NB4 (cell line): ENCODE measurements around the gene TMEM247.

ENCODE experiments used
- DNase-seq: peaks from one replicate; pipeline ENCODE4 v3.0.0; 2010; ENCODE audit warnings: low read depth
- H3K4me3 ChIP-seq: one replicate; pipeline ENCODE4 v1.5.1; 2011; ENCODE audit warnings: mild to moderate bottlenecking, low read depth, low read length, moderate library complexity
- MYC ChIP-seq: IDR thresholded peaks from 2 replicates; pipeline ENCODE4 v1.6.1; 2011; ENCODE audit warnings: low read depth, low read length
- POLR2A ChIP-seq: IDR thresholded peaks from 2 replicates; pipeline ENCODE4 v1.6.1; 2011; ENCODE audit warnings: mild to moderate bottlenecking; ENCODE audit not compliant: insufficient read length; ENCODE audit errors: extremely low read depth
- TF ChIP-seq, protein P1 (sequence below): IDR thresholded peaks from one replicate; pipeline ENCODE4 v1.5.1; 2012; ENCODE audit warnings: low read depth, low read length
- TF ChIP-seq, protein P2 (sequence below): IDR thresholded peaks from 2 replicates; pipeline ENCODE4 v1.6.1; 2011; ENCODE audit warnings: low read depth, low read length

Gene TMEM247

DNA sequence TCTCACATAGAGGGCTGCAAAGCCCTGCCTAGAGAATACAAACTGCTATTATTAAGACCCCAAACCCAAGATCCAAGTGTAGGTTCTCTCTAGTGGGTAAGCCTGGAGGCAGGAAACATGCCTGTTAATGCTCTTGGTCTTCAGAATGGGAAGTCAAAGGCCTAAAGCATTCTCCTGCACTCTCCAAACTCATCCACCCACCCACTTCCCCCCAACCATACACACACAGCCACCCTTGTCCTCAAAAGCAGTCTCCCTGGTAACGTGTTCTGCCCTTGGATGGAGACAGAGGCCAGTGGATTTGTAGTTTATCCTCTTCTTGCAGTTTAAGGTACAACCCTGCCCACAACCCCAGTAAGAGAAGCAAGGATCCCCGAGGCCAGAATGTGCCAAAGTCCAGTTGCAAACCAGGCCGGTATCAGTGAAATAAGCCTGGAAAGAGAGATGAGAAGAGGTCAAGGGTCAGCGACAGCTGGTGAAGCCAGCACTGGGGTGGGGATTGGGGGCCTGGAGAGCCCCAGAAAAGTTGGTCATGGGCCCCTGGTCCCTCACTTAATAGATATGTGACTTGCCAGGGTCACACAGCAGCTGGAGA is 23.0 kb downstream of the TMEM247 start:
- H3K4me3 ChIP-seq, result no peak overlapping the region
- no peak for DNase-seq
- TF ChIP-seq POLR2A (no peak), MYC (no peak)
- TF ChIP-seq, protein P1, sequence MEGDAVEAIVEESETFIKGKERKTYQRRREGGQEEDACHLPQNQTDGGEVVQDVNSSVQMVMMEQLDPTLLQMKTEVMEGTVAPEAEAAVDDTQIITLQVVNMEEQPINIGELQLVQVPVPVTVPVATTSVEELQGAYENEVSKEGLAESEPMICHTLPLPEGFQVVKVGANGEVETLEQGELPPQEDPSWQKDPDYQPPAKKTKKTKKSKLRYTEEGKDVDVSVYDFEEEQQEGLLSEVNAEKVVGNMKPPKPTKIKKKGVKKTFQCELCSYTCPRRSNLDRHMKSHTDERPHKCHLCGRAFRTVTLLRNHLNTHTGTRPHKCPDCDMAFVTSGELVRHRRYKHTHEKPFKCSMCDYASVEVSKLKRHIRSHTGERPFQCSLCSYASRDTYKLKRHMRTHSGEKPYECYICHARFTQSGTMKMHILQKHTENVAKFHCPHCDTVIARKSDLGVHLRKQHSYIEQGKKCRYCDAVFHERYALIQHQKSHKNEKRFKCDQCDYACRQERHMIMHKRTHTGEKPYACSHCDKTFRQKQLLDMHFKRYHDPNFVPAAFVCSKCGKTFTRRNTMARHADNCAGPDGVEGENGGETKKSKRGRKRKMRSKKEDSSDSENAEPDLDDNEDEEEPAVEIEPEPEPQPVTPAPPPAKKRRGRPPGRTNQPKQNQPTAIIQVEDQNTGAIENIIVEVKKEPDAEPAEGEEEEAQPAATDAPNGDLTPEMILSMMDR, result no peak
- TF ChIP-seq, protein P2, sequence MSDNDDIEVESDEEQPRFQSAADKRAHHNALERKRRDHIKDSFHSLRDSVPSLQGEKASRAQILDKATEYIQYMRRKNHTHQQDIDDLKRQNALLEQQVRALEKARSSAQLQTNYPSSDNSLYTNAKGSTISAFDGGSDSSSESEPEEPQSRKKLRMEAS, result no peak

DNA sequence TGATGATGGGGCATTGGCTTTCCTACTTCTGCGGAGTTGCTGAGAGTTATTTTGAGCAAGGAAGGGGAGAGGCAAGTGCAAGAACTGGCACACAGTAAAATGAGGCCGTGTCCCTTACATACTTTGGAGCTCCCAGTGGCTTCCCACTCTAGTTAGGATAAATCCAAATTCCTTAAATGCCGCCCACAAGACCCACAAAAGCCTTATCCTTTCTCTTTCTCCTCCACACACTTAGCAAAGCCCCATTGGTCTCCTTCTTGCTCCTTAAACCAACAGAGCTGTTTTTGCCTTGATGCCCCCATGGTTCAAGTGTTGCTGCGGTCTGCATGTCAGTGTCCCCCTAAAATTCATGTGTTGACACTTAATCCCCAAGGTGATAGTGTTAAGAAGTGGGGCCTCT is 24.3 kb downstream of the TMEM247 start:
- no peak for DNase-seq
- H3K4me3 ChIP-seq, result no peak overlapping the region
- TF ChIP-seq, protein P2, result no peak
- no peak for TF ChIP-seq POLR2A
- TF ChIP-seq, protein P1, result no peak

DNA sequence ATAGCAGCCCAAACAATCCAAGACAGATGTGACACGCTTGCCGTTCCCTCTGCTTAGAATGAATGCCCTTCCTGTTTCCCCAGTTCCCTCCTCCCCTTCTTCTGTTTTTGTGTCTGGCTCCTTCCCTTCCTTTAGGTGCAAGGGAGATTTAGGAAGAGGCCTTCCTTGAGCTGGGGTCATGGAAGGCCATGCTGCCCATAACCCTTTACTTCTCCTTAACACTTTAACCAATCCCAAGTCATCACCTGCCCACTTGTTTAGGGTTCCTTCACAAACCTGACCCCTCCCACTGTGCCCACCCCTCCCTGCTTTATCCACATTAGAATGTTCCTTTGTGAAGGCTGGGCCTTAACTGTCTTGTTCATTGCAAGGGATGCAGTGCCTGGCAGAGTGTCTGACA is 24.9 kb downstream of the TMEM247 start:
- DNase-seq, result no peak
- TF ChIP-seq, protein P1, result no peak
- TF ChIP-seq MYC, result no peak
- no peak for TF ChIP-seq POLR2A
- TF ChIP-seq, protein P2, result no peak
- H3K4me3 ChIP-seq, result no peak overlapping the region

DNA sequence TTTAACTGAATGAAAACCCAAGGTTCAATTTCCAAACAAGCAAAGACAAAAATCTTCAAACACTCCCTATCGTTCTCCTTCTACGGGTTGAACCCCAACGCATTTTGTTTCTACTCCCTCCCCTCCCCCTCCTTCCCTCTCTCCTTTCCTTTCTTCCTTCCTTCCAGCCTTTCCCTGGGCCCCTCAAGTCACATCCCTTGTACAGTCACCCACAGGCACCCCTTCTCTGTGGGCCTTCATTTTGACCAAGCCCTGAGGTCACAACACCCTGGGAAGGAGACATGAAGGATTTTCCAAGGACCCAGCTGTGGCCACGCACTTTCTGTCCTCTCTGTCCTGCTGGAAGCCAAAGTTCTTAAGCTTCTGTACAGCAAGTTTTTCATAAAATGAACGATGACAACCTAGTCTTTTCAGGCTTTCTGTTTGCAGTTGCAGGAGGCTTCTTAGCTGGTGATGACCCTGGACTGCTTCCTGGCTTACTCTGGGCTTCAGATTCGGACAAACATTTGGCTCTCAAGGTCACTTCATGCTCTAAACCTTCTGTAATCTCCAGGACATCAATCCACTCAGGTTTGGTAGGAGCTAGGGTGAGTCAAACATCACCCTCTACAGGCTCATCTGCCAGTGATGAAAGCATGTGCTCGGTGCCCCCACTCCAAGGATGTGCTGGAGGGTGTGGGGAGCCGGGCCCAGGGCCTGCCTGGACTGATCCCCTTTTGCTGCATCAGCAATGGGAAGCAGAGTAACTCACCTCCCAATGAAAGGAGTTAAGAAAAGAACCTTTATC is 25.5 kb downstream of the TMEM247 start:
- no peak overlapping the region for H3K4me3 ChIP-seq
- no peak for DNase-seq
- TF ChIP-seq POLR2A (no peak), MYC (no peak)
- TF ChIP-seq, protein P1, result no peak
- TF ChIP-seq, protein P2, result no peak

DNA sequence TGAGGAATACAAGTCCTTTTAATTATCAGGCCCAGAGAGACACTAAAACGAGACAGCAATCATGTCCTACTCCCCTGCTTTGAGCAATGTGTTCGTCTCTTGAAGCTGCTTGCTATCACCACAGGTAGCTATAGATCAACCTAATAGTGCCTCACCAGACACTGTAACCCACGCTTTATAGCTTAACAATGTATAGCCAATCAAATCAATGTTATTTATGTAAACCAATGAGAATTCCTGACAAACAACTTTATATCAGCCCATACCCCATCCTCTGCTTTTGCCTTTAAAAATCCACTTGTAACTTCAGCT is 26.1 kb downstream of the TMEM247 start:
- no peak overlapping the region for H3K4me3 ChIP-seq
- TF ChIP-seq, protein P2, result no peak
- no peak for TF ChIP-seq POLR2A
- no peak for TF ChIP-seq MYC
- TF ChIP-seq, protein P1, result no peak
- no peak for DNase-seq
